Occipital lobe (tissue), 2 donors: ENCODE results near the gene MOB1B. TPM values are rescaled to one million over a fixed set of nuclear protein-coding genes. Genes with fewer than 3 reads are reported as not detected.
"Not testable (repeated sequence)": the region's sequence is repeated elsewhere in the genome, so short reads cannot be mapped to it uniquely, and the experiment has no call there.

Experiments used
- DNase-seq: peaks from one replicate; lab custom pipeline; 2025; lab: John Stamatoyannopoulos, UW
- total RNA-seq: library from RNA; depleted of rRNA; stranded (reverse); fragments of >200 nt; gene quantifications from one replicate; pipeline ENCODE4 v1.2.3, GENCODE V29; 2014

MOB1B gene
- 39.6 TPM for total RNA-seq

DNA sequence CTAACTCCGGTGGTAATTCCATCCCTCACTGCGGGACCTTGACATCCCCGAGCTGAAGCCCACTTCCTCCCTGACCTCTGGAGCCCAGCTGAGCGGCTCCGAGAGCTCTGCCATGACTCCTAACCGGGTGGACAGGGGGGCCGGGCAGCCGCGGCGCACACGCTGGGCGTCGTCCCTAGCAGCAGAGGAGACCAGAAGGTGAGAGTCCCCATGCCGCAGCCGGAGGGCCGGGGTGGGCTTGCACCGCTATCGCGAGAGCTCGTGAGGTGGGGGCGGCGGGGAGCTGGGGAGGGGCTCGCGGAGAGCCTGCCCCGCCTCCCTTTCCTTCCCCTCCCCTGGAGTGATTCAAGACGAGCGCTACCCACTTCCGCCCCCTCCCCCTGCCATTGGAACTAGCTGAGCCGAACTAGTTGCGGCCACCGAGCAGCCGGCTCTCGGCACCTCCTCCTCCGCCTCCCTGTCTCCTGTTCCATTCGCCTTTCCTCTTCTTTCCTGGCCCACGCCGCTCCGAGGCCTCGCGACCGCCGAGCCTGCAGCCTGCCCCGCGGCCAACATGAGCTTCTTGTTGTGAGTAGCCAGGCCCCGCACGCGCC is at the start of gene MOB1B:
Gene MOB1B (plus strand): TSS at position 386 of the 593 bp plus-strand sequence. CDS start 168 bp downstream, at position 554.
- peak; percentile 86 for DNase-seq

DNA sequence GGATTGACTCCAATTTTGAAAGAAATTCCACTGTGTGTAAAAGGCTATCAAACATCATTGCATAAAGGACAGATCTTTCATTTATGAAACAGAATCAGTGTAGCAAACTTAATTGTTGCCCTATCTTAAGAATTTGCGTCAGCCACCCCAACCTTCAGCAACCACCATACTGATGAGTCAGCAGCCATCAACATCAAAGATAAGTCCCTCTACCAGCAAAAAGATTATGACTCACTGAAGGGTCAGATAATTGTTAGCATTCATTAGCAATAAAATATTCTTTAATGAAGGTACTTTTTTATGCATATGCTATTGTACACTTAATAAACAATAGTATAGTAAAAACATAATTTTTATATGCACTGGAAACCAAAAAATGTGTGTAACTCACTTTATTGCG is 46.7 kb upstream of the MOB1B start:
- no peak for DNase-seq

DNA sequence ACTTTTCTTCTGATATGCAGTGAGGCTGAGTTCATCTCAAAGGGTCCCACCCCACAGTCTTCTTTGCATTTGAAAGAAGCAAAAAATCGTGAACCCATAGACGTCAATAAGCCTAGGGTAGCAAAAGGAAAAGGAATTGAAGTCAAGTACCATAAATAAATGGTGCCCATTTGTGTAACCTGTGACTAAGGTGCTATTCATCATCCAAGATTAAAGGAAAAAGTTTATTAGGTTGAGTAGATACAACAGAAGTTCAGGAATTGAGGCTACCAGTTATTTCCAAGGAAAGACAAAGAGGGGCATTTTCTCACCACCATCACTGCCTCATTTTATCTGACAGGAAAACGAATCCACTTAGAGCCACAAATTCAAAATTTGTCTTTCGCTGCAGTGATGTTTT is 43.7 kb upstream of the MOB1B start:
- DNase-seq: no peak

DNA sequence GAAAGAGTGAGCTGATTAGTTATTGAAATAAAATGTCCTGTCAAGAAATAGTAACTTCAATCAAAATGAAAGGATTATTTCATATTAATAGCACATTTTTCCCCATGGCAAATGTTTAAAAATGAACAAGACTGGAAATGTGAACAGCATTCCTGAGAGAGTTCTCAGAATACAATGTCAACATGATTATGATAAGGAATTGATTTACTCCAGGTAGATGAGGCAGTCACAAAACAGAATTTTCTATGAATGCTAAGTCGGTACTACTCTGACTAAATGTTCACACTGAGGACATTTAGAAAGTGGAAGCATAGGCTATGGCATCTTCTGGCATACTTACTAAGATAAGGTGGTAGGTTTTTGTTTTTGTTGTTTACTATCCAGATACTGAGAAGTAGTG is 43.1 kb upstream of the MOB1B start:
- DNase-seq: no peak

DNA sequence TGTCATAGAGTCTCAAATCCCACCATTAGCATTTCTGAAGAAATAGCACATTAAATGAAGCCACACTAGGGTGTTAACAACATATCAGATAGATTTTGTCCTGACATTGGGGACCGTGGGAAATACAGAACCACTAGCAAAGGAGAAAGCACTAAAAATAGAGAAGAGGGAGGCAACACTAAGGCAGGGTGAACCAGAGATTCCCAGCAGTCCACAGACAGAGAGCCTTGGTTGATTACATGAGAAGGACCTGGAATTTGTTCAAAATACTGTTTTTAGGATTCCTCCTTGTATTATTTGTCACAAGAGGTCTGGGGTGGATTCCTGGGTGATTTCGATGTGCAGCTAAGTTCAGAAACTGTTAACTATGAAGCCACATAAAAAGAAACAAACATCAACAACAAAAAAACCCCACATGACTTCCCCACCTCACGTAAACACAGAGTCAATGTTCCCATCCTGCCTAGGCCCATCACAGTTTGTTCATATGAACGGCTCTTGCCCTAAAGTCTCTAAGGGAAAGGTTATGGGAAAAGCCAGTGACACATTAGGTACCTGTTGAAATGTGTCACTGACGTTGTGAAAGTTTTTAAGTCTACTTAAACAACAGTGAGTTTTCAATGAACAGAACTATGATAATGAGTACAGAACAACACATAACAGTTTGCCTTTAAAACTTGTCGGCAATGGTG is 38.9 kb upstream of the MOB1B start:
- no peak for DNase-seq

DNA sequence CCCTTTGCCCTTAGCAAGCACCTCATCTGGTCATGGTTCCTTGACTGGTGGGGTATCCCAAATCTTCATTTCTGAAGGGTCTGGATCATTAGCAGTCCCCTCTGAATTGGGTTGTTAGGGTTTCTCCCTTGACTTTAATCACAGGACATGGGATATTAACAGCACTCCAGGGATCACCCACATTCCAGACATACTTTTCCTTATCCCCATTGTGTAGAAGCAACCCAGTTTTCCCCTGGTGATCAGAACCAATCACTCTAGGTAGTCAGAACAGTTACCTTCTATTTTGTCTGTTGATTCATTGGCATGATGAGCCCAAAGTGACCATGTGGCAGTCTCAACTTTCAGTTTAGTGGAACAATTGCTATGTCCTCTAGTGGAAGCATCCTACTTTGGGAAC is 33.4 kb upstream of the MOB1B start:
- DNase-seq: no peak

DNA sequence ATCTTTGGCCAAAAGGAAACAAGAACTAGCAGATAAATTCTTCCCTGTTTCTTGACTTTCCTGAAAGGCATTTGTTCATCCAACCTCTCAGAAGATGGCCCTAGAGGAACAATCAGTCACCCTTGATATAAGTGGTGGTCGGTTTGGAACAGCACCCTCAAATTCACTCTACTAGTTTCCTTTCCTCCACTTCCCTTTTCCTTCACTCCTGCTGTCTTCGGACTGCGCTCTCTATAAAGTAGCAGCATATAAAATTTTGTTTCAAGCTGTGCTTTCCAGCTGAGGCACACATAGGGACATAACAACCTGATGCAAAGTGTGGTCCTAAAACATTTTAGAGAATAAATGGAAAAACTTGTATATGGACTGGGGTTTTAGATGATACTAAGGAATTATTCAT is 29.0 kb upstream of the MOB1B start:
- DNase-seq: no peak

DNA sequence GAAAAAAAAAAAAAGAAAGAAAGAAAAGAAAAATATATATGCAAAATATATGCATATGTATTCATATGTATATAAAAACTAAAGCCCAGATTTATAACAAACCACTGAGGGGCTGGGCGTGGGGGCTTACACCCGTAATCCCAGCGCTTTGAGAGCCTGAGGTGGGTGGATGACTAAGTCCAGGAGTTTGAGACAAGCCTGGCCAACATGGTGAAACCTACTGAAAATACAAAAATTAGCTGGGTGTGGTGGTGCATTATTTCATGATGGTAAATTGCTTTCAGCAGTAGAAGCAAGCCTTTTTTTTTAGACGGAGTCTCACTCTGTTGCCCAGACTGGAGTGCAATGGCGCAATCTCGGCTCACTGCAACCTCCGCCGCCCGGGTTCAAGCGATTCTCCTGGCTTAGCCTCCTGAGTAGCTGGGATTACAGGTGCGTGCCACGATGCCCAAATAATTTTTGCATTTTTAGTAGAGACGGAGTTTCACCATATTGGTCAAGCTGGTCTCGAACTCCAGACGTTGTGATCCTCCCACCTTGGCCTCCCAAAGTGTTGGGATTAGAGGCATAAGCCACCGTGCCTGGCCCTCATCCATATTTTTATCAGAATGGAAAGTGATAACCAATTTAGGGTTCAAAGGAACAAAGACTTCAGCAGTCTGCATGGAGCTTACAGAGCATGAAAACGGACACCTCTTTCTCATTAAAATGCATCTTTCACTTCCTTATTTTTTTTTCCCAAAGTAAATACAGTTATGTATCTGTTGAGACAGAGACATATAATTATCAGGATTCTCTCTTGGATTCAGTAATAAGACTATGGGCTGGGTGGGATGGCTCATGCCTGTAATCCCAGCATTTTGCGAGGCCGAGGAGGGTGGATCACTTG is 27.7 kb upstream of the MOB1B start:
- no peak for DNase-seq

DNA sequence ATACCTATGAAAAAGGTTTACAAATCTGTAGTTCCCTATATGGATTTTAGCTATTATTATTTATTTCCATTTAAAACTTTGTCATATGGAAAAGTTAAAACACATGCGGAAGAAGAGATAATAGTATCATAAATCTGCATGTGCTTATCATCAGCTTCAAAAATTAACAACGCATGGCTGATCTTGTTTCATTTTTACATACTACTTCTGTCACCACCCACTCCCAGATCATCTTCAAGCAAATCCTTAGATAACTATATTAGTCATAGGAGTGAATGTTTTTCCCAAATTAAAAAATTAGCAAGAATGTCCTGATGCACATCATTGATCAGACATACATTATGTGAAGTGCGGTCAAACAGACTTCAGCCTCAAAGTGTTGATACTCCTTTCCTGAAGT is 24.6 kb upstream of the MOB1B start:
- DNase-seq: no peak

DNA sequence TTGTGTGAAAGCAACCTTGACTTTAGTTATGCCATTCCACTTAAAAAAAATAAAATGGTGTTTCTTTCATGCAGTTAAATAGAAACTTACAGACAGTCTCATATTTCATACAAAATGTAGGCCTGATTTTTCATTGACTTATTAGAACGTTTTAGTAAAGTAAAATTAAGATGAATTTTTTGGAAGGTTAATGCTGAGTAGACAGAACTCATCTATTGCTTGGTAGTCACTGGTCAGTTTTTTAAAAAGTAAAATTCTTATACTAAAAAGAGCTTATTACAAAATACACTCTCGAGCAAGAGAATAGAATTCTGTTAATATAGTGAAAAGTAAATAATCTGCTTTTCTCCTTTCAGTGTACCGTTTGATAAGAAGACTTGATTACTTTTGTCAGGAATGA is 21.4 kb upstream of the MOB1B start:
- DNase-seq: no peak

DNA sequence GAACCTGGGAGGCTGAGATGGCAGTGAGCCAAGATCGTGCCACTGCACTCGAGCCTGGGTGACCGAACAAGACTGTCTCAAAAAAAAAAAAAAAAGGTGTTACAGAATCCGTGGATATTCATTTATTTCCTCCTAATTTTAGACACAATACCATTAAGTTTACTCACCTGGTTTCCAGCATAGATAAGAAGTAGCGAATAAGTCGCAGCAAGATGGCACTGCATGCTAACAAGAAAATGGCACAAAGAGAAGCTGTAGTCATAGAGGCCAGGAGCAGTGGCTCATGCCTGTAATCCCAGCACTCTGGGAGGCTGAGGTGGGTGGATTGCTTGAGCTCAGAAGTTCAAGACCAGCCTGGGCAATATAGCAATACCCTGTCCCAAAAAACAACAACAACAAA is 17.0 kb upstream of the MOB1B start:
- DNase-seq: no peak

DNA sequence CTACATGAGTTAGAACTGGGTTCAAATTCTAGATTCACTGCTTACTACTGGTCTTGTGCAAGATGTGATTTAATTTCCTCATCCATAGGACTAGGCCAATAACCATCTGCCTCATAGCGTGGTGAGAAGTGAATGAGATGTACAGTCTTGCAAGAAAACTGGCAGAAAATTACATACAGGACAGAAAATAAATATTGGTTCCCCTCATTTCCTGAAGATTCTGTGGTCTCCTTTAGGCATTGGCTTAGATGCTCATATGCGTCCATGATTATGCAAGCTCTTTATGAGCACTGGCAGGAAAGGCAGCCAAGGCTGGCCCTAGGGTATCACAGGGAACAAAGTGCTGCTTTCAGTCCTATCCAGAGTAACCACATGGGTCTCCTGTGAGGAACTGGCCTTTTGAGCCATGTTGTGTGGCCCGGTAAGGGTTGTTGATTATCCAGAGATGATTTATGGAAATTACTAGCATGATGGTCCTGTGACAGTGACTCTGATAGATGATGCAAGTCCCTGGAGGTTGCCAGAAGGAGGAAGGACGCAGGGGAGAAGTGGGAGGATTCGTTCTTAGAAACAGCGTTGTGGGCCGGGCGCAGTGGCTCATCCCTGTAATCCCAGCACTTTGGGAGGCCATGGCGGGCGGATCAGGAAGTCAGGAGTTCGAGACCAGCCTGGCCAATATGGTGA is 9.9 kb upstream of the MOB1B start:
- DNase-seq: no peak

DNA sequence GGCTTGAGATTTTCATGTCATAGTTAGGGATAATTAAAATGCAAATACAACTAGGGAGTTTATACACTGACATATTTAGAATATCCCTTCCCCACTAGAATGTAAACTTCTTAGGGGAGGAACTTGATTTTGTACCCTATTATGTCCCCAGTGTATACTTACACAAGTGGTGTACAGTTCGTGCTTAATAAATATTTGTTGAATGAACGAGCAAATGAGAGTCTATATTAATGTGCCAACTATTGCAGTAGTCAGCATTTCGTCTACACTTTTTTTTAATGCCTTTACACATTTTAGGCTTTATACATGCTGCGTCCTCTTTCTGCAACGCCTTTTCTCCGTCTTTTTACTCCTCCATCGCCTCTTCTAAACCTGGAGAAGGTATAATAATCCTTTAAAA is 8.4 kb upstream of the MOB1B start:
- no peak for DNase-seq

DNA sequence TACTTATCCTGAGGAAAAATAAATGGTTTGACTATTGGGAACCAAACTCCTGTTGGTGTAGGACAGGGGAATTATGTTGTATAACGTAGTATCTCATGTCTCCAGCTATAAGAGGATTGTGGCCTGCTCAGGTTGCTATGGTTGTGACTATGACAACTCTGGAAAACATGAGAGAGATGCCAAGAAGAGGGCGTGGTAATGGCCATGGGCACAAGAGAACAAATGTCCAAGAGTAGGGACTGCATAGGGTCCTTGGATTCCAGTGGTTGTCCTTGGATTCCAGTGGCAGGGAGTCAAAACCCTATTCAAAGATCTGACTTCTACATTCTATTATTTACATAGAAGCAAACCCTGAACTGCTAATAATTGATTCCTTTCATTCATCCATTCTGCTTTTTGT is 6.8 kb upstream of the MOB1B start:
- DNase-seq: no peak

DNA sequence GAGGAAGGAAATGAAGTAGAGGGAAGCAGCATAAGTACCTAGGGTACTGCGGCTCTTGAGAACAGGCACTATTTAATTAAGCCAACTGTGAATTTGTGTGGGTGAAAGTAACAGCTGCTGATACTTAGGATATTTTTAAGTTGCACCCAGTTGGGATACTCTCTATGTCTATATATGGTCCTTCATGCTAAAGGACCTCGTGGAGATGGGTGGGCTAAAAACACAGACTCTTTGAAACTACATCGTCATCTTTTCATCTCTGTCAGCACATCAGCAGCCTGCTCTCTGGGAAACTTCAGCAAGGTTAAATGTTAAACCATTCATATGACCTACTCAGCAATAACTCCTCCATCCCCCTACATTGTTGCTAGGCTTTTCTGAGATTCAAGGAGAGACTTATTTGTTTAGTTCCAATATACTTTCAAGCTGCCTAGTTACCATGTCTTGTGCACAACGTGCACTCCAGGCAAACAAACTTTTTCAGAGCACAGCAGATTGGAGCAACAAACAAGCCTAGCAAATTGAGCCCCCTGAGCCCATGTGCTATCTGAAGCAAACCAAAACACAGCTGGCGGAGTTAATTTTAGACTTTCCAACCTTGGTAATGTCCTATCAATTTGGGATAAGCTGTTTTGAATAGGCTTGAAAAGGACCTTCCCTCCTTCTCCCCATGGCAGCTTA is 6.2 kb upstream of the MOB1B start:
- no peak for DNase-seq

DNA sequence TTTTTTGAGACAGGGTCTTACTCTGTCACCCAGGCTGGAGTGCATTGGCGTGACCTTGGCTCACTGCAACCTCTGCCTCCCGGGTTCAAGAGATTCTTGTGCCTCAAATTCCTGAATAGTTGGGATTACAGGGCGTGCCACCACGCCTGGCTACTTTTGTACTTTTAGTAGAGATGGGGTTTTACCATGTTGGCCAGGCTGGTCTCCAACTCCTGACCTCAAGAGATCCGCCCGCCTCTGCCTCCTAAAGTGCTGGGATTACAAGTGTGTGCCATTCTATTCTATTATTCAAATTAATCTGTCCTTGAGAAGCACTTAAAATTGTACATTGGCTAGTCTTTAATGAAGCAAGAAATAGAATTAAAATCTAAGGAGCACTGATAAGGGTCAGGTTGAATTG is 3.6 kb upstream of the MOB1B start:
- DNase-seq: not testable (repeated sequence)

DNA sequence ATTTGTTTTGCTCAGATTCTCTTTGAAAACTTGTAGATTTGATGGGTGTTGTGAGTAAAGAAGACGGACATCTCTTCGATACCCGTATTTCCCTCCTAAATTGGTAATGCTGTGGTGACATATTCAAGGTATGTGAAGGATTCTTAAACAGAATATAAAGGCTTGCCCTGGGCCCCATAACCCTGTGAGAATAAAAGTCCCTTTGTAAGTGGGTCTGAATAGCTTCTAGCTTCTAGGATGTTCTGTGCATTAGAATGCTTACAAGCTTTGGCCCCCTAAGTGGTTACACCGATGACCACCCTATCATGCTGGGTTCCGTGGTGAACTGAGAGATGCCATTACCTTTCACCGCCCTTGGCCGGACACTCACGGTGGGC is 574 bp upstream of the MOB1B start:
- no peak for DNase-seq

DNA sequence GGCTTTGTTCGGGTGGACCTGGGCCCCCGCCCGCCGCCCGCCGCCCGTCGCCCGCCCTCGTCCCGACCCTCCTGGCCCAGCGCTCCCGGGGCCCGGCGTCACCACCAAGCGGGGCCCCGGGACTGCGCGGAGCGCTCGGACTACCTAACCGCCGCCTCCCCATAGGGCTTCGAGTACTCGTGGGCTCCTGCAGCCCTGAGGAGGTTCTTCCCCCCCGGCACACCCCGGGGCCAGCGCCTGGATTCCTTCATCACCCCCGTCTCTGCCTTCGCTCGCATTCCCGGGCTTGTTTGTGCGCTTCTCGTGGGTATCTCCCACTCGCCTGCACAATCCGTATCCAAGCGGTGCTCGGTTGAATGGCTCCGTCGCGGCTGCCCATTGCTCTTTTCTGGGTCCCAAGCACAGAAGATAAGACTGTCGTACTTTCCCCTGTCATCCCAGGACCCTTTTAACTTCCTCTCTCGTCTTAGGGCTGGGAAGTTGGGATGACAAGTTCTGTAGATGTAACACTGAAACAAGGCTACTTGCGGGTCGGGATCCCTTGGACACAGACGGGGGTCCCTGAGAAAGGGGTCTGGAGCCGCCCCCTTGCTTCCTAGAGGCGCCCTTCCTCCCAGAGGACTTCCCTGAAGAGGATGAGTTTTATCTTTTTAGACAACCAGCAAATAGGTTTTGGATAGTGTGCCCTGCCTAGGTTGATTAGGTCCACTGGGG is 565 bp downstream of the MOB1B start:
- DNase-seq: peak; percentile 56

DNA sequence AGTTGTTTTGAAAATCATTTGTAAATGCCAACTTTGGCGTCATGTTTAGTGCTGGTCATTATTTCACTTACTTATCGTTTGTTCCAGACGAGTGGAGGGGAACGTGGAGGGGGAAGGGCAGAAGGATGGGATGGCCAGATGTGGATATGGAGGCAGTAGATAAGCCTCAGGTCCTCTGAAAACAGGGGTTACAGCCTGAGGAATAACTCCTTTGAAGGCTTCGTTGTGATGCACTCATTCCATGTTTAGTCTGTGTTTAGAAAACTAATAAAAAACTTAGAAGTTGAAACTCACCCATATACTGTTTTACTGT is 1.1 kb downstream of the MOB1B start:
- no peak for DNase-seq

DNA sequence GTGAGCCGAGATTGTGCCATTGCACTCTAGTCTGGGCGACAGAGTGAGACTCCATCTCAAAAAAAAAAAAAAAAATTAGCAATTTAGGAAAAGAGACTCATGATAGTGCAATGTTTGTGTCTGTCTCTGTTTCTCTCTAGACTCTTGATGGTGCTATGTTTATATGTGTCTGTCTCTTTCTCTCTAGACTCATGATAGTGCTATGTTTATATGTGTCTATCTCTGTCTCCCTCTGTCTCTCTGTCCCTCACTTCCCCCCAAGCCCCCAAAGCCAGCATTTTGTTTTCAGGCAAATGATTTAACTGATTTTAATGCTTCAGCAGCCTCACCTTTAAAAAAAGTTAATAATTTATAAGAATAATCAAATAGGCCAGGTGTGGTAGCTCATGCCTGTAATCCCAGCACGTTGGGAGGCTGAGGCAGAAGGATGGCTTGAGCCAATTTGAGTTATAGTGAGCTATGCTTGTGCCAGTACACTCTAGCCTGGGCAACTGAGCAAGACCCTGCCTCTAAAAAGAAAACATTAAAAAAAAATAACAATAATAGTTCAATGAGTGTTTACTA is 6.9 kb downstream of the MOB1B start:
- DNase-seq: no peak

DNA sequence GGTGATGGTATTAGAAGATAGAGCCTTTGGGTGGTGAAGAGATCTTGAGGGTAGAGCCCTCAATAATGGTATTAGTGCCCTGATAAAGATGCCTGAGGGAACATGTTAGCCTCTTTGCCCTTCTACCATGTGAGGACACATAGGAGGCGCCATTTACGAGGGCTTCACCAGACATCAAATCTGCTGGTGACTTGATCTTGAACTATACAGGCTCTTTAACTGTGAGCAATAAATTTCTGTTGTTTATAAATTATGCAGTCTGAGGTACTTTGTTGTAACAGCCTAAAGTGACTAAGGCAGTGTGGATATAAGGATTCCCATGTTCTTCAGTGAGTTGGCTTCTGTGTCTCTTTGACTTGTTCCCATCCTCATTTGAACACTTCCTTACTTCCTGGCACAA is 11.8 kb downstream of the MOB1B start:
- no peak for DNase-seq
